NT2/D1 (cell line): ENCODE data around the gene MOB3B.

Source experiments
- SUZ12 ChIP-seq: IDR thresholded peaks from 2 replicates; pipeline ENCODE4 v1.6.1; 2011; ENCODE audit not compliant: insufficient read length, insufficient read depth; ENCODE audit errors: extremely low read depth
- ZNF274 ChIP-seq: IDR thresholded peaks from 2 replicates; pipeline ENCODE4 v1.6.1; 2011; ENCODE audit warnings: mild to moderate bottlenecking, low read depth, low read length

DNA sequence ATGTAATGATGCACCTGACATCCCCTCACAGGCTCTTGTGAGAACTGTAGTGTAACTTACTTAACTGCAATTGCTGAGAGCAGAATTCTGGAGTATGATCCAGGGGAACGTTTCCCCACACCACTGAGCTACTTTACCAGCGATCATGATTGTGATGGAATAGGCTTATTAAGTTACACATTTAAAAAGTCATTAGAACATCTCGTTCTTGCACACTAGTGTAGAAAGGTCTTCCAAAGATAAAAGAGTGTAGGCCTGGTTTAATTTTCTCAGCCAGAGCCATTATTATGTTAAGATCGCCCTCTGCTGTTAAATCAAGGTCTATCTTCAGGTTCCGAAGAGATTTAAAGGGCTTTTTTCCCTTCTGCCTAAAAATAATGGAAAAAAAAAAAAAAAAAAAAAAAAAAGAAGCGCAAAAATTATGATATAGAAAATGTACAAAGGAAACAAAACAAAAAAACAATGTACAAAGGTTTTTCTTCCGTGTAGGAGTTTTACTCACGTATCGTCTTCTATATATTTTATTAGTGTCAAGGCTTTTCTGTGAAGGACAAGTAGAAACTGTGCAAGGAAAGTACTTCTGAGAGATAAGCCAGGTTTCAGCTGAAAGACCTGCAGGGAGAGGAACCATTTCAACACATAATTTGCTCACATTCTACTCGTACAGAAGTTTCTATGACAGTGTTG lies 18.6 kb upstream of the MOB3B start:
- TF ChIP-seq SUZ12 (no peak), ZNF274 (no peak)
